SH-SY5Y (cell line): ENCODE data around the gene NPEPL1.

ENCODE experiments used
- GATA2 ChIP-seq: IDR thresholded peaks from 2 replicates; pipeline ENCODE4 v1.6.1; 2011; ENCODE audit warnings: mild to moderate bottlenecking, low read depth, low read length
- GATA3 ChIP-seq: IDR thresholded peaks from 2 replicates; pipeline ENCODE4 v1.6.1; 2011; ENCODE audit warnings: low read depth, mild to moderate bottlenecking, low read length, moderate library complexity

- TF ChIP-seq GATA2 (no peak), GATA3 (no peak)
These were observed 5.5 kb downstream of the NPEPL1 start for GRCh38 chr20:58697867-58698703.
